Rectal smooth muscle tissue (tissue), 1 donor: ENCODE results near the gene ADGRA3.
"Not testable (repeated sequence)": the region's sequence is repeated elsewhere in the genome, so short reads cannot be mapped to it uniquely, and the experiment has no call there.

Experiments
- H3K27ac ChIP-seq: one replicate; pipeline ENCODE4 v1.7.0; 2013; ENCODE audit warnings: low read depth, low read length, inconsistent platforms
- H3K27me3 ChIP-seq: one replicate; pipeline ENCODE4 v1.7.0; 2013; ENCODE audit warnings: low read length; ENCODE audit not compliant: control insufficient read depth, insufficient read depth
- H3K36me3 ChIP-seq: one replicate; pipeline ENCODE4 v1.7.0; 2013; ENCODE audit warnings: low read length; ENCODE audit not compliant: control insufficient read depth, insufficient read depth
- H3K4me1 ChIP-seq: one replicate; pipeline ENCODE4 v1.7.0; 2013; ENCODE audit warnings: low read length; ENCODE audit not compliant: control insufficient read depth, insufficient read depth
- H3K4me3 ChIP-seq: one replicate; pipeline ENCODE4 v1.7.0; 2013; ENCODE audit warnings: low read length
- H3K9ac ChIP-seq: one replicate; pipeline ENCODE4 v1.7.0; 2013; ENCODE audit warnings: low read length

The ADGRA3 gene

DNA sequence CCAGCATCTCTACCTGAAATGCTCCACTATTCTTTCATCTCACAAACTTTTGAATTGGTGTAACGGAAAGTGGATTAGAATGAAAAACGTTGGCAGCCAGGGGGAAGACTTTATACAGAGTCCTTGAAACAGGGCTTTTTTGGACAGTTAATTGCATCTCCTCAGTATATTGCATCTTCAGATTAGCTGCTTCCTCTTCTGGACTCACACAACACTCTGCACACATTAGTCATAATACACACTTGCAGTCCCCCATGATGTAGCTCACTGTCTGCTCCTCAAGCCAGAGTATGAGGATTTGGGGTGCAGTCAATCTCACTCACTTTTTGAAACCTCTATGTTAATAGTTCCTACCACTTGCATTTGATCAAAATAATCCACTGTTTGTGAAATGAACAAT is 101.0 kb downstream of the ADGRA3 start:
- H3K27me3 ChIP-seq, result no peaks in the 10 kb centered on the region
- no peak overlapping the region for H3K4me3 ChIP-seq
- H3K36me3 ChIP-seq, result no peaks in the 10 kb centered on the region
- no peak overlapping the region for H3K27ac ChIP-seq
- no peaks in the 10 kb centered on the region for H3K4me1 ChIP-seq
- H3K9ac ChIP-seq, result no peak overlapping the region

DNA sequence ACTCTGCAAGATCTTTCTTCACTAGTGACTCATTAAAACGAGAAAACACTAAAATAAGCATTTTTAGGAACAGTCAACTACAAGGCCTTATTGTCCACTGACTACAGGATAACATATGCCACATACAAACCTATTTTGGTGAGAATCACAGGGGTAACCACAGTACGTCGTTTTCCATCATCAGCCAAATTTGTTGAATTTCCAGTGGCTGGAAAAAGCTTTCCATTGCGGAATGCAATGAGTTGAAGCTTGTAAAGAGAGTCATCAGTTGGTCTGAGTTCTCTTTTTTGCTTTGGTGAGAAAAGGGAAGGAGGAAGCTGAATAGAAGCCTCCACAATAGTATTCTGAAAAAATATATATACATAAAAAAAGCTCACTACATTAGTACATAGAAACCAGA is 102.4 kb downstream of the ADGRA3 start:
- no peaks in the 10 kb centered on the region for H3K4me1 ChIP-seq
- H3K27me3 ChIP-seq, result no peaks in the 10 kb centered on the region
- no peaks in the 10 kb centered on the region for H3K36me3 ChIP-seq
- H3K27ac ChIP-seq, result no peak overlapping the region
- H3K4me3 ChIP-seq, result no peak overlapping the region
- no peak overlapping the region for H3K9ac ChIP-seq

DNA sequence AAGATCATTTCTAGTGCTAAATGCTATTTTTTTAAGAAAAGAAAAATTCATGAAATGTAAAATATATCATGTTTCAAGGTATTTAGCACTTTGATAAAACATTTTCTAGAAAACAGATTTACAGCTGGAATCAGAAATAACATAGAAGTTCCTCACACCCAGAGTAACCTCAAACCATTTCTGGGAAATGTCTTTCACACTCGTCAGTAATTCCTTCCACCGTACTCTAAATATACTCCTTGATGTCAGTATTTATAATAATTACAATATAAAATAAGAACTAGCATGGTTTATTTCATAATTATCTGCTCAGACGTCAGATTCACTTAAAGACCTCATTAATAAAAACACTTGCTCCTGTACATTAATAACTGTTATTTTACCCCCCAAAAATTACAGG is 103.9 kb downstream of the ADGRA3 start:
- no peak overlapping the region for H3K9ac ChIP-seq
- H3K4me3 ChIP-seq, result no peak overlapping the region
- H3K27ac ChIP-seq, result no peak overlapping the region
- H3K4me1 ChIP-seq, result no peaks in the 10 kb centered on the region
- H3K27me3 ChIP-seq, result no peaks in the 10 kb centered on the region
- H3K36me3 ChIP-seq, result no peaks in the 10 kb centered on the region

DNA sequence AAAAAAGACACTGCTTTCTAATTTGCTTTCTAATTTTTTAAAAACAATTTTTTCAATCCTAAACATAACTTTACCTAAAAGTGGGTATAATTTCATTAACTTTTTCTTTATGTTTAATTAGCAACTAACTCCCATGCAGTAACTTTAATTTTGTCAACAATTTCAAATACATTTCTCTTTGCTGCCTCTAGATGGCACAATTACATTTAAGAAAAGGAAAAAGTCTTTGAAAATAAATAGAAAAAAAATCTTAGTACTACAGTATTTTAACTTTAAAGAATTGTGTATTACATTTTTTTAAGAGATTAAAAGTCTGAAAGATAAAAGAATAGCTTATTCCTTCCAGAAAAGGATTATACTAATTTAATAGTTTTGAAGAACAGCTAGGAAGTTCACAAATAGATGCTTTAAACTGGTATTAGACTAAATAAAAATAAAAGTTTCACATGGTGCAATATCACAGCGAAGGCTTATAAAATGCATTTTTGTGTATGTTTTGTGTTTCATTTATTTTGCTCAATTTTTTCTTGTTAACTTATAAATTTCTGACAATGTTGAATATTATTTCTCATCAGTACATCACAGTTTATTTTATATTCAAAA is 105.1 kb downstream of the ADGRA3 start:
- Histone ChIP-seq H3K9ac (no peak overlapping the region), H3K27ac (no peak overlapping the region), H3K27me3 (no peaks in the 10 kb centered on the region), H3K36me3 (no peaks in the 10 kb centered on the region), H3K4me1 (no peaks in the 10 kb centered on the region), H3K4me3 (no peak overlapping the region)

DNA sequence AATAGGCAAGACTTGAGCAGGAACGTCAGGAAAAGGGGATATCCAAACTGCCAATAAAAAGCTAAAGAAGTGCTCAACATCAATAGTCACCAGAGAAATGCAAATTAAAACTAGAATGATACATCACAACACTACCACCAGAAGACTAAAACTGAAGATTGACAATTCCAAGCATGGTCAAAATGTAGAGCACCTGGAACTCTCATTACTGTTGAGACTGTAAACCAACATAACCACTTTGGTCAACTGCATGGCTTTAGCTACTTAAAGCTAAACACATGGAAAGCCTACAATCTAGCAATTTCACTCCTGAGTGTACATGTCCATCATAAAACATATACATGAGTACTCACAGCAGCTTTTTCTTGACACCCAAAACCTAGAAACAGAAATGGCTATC is 107.4 kb downstream of the ADGRA3 start:
- Histone ChIP-seq H3K36me3 (no peaks in the 10 kb centered on the region), H3K27me3 (no peaks in the 10 kb centered on the region), H3K27ac (no peak overlapping the region), H3K9ac (no peak overlapping the region), H3K4me3 (no peak overlapping the region), H3K4me1 (no peaks in the 10 kb centered on the region)

DNA sequence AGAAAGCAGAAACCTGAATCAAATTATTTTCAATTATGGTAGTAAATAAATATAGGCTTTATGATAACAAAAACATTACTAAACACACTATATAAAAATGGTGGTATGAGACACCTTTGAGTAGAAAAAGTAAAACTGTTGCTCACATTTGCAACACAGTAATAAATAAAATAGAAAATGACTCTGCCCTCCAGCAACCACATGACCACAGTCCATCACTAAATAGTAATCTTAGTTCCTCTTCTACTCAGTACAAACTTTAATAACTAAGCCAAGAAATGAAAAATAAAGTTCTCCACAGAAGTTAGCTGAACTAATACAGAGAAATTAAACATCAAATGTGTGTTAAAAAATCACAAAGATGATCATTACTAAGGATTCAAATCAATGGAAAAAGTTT is 108.5 kb downstream of the ADGRA3 start:
- Histone ChIP-seq H3K9ac (no peak overlapping the region), H3K4me3 (no peak overlapping the region), H3K36me3 (no peaks in the 10 kb centered on the region), H3K4me1 (no peaks in the 10 kb centered on the region), H3K27ac (no peak overlapping the region), H3K27me3 (no peaks in the 10 kb centered on the region)

DNA sequence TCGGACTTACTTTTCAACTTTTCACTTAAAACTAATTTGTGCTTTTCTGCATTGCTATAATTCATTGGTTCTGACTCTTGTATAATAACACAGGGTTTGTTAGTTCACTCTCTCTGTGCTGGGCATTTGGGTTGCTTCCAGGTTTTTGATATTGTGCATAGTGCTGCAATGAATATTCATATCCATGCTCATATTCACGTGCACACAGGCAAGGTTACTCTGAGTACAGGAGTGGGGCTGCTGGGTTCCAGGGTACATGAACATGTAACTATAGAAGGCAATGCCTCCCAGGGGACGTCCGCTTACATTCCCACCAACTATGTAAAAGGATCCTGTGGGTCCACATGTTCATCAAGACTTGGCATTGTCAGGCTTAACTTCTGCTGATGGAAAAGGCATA is 117.2 kb downstream of the ADGRA3 start:
- no peak overlapping the region for H3K9ac ChIP-seq
- peaks cover 3% of the 10 kb centered on the region for H3K36me3 ChIP-seq
- no peaks in the 10 kb centered on the region for H3K4me1 ChIP-seq
- H3K27ac ChIP-seq, result no peak overlapping the region
- H3K4me3 ChIP-seq, result no peak overlapping the region
- H3K27me3 ChIP-seq, result no peaks in the 10 kb centered on the region

DNA sequence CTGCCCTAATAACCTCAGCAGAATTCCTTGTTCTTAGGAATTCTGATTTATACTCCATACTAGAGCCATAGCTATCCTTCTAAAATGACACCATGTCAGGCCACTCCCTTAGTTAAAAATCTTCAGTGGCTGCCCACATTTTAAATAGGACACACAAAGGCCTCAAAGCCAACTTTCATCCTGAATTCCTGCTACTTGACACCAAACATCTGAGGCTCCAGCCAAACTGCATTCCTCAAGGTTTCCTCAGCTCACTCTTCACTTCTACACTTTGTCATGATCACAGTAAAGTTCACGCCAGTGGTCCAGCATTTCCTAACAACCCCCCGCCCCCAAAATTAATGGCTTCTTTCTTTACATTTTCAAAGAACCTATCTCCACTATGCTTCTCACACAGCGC is 124.3 kb downstream of the ADGRA3 start:
- Histone ChIP-seq H3K27me3 (no peaks in the 10 kb centered on the region), H3K4me1 (no peaks in the 10 kb centered on the region), H3K27ac (no peak overlapping the region), H3K4me3 (no peak overlapping the region), H3K36me3 (peaks cover 5% of the 10 kb centered on the region), H3K9ac (no peak overlapping the region)

DNA sequence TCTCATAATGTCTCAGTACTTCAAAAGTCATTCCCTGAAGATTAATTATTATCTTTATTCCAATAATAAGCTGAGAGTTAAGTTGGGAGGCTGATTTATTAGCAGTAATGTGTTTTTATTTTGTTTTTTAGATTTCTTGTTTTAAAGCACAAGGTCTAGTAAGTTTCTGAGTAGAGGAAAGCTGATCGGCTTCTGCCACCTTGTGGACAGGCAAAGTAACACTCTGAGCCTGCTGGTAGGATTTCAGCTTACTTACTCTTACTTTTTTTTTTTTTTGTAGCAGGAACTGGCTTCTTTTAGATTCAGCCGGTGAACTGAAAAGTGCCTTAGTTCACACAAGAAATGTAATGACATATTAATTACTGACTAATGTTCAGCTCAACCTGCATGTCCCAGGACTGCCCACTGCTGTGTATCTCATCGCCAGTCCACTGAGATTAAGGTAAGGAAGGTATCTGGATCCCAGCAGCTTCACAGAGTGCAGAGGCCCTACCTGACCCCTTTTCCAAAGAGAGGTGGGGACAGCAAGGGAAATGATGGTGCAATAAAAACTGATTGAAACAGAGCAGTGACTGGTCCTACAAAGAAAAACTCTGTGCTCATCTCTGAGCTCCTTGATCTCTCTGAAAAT is 126.5 kb downstream of the ADGRA3 start:
- Histone ChIP-seq H3K4me3 (no peak overlapping the region), H3K36me3 (peaks cover 5% of the 10 kb centered on the region), H3K27ac (no peak overlapping the region)

DNA sequence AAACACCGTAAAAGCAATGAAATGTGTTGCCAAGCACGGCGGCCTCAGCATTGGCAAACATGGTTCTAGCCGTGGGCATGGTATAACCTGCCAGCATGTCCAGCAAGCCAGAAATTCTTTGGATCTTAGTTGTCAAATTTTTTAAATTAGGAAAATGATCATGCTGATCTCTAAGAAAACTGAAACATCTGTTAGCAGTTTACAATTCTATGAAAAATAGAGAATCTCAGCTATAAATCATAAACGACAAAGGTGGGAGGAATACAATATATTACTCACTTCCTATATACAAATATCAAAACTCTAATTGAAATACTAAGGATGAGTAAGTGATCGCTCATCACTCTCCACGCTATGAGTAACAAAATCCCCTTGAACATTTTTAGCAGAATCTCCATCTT is 130.3 kb downstream of the ADGRA3 start:
- peaks cover 4% of the 10 kb centered on the region for H3K36me3 ChIP-seq
- no peak overlapping the region for H3K27ac ChIP-seq
- no peak overlapping the region for H3K4me3 ChIP-seq
- H3K4me1 ChIP-seq, result no peaks in the 10 kb centered on the region
- no peak overlapping the region for H3K9ac ChIP-seq
- no peaks in the 10 kb centered on the region for H3K27me3 ChIP-seq

More for the DNA sequence above, 126.5 kb downstream of the ADGRA3 start:
- Histone ChIP-seq H3K4me1 (no peaks in the 10 kb centered on the region), H3K9ac (no peak overlapping the region), H3K27me3 (no peaks in the 10 kb centered on the region)

DNA sequence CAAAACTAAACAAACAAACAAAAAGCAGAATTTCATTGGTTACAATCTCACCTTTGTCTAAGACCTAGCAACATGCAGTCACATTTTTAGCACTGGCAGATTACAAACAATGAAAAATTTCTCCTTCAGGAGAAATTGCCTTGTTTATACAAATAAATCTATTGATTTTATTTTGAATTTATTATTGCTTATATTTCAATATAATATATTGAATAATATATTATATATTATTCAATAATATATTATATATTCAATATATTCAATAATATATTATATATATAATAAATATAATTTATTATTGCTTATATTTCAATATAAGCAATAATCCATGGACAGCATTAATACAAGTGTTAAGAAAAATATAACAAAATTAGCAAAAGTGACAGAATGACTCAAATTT is 131.7 kb downstream of the ADGRA3 start:
- Histone ChIP-seq H3K4me3 (no peak overlapping the region), H3K27ac (no peak overlapping the region), H3K9ac (no peak overlapping the region), H3K36me3 (peaks cover 4% of the 10 kb centered on the region), H3K27me3 (no peaks in the 10 kb centered on the region), H3K4me1 (no peaks in the 10 kb centered on the region)

DNA sequence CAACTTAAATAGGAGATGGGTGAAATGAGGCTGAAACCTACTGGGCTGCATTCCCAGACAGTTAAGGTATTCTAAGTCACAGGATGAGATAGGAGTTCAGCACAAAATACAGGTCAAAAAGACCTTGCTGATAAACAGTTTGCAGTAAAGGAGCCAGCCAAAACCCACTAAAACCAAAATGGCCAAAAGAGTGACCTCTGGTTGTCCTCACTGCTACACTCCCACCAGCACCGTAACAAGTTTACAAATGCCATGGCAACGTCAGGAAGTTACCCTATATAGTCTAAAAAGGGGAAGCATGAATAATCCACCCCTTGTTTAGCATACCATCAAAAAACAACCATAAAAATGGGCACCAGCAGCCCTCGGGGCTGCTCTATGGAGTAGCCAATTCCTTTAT is 133.7 kb downstream of the ADGRA3 start:
- not testable (repeated sequence) for H3K27me3 ChIP-seq, H3K4me3 ChIP-seq, H3K27ac ChIP-seq, H3K4me1 ChIP-seq, H3K9ac ChIP-seq, H3K36me3 ChIP-seq

DNA sequence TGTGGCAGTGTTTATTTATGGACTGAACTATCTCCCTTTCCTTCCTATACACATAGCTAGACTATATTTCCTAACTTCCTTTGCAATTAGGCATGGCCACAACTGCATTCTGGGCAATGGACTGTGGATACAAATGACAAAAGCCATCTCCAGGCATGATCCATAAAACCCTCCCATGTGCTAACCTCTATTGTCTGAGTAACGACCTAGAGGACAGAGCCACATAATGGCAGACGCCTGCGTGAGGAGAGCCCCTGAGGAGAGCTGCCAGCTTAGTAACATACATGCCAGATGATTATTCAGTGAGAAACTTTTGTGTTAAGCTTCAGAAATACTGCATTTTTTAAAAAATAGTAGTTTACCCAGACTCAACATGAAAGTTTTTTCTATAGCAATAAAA is 142.9 kb downstream of the ADGRA3 start:
- Histone ChIP-seq H3K9ac (no peak overlapping the region), H3K27ac (no peak overlapping the region), H3K4me1 (no peaks in the 10 kb centered on the region), H3K4me3 (no peak overlapping the region), H3K36me3 (no peaks in the 10 kb centered on the region), H3K27me3 (no peaks in the 10 kb centered on the region)
